Measurements from ENCODE around the gene HSD17B2.
"Not testable (repeated sequence)": the region's sequence is repeated elsewhere in the genome, so short reads cannot be mapped to it uniquely, and the experiment has no call there.

HSD17B2 gene

DNA sequence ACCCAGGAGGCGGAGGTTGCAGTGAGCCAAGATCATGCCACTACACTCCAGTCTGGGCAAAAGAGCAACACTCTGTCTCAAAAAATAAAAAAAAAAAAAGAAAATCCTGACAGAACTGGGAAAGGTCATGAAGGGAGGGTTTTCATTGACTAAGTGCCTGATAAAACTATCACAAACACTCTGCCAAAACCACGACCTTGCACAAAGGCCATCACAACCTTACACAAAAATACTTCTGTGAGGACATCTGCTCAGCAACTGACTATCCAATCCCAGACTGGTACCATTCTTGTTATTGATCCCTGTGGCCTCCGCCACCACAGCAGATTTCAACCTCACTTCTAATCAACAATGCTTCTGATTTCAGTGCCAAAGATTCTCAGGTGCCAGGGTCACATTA is 94.8 kb downstream of the HSD17B2 start:
- DNase-seq (ENCODE audit: low read depth, low spot score): no peak

DNA sequence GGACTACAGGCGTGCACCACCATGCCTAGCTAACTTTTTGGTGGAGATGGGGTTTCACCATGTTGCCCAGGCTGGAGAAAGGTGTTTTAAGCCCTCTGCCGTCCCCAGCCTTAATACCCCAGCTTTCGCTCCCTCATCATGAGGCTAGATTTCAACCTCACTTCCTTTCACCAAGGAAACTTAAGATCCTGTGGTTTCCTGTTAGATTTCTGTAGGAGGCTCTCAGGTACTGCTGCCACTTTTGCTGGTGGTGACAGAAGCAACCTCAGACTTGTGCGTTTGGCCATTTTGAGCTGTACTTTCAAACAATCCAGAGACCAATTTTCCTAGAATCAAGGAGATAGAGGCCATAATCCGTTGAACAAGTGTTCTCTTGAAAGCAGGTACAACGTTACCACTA is 98.7 kb downstream of the HSD17B2 start:
- DNase-seq (ENCODE audit: low read depth, low spot score): no peak

- no peak for DNase-seq (ENCODE audit: low read depth, low spot score)
Measured at GRCh38 chr16:82134846-82135245, 99.8 kb downstream of the HSD17B2 start.

DNA sequence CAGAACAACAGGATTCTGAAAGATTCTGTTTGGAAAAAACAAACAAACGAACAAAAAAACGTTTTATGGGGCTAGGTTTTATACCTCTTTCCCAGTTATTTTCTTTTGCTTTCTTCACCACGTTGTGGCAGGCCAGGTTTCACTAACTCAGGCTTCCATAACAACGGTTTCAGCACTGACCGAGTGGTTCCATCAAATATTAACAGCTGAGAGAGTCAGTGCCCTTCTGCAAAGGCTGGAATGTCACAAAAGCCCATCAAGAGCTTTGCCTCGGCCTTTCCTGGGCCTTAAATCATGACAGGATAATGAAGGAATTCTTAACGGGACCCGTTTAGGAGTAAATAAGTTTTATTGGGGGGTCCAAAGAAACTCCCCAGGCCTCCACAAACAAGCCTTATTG is 100.8 kb downstream of the HSD17B2 start:
- no peak for DNase-seq (ENCODE audit: low read depth, low spot score)

DNA sequence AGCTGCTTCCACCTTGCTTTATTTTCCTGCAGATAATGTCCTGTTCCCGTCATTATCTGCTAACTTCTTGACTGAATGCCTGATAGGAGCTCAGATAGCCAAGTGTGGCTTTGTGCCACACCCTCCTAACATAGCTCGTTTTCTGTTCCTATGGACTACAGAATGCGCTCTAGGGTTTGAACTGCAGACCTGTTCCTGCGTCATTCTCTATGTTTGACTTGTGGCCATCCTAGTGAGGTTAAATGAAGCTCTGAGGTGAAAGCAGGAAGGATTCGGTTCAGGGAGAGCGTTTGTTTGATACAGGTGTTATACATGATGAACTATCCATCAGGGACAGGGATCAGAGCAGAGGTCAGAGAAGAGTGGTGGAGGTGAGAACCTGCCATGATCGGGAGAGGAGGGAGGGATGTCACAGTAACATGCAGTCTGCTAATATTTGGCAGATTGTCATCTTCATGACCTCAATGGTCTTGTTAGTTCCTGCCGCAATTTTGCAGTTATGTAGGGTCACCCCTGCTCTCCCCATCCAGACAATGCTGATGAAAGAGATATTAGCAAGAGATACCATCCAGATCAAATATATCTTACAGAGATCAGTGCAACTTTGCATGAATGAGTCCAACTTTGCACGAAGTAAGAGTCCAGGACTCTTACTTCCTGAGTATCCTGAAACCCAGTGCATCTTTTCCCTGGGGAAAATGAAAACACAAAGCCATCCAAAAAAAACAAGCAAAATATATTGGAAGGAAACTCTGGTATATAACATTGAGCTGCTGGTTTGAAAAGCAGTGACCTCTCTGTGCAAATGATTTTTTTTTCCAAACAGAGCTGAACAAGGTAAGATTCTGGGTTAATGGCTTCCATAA is 102.1 kb downstream of the HSD17B2 start:
- DNase-seq (ENCODE audit: low read depth, low spot score): no peak

DNA sequence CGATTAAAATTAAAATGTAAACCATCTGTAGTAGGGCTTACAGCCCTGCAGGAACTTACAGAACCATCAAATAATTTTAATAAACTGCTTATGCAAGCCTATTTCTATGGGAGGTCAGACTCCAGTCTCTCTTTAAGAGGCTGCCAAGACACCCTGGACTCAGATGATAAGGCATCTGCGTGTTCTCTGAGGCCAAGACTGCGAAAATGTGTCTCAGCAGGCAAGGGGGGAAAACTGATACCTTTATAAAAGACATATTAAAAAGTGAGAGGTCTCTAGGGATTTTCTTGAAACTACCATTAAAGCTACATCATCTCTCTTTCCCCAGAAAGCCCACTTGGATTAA is 102.7 kb downstream of the HSD17B2 start:
- no peak for DNase-seq (ENCODE audit: low read depth, low spot score)

DNA sequence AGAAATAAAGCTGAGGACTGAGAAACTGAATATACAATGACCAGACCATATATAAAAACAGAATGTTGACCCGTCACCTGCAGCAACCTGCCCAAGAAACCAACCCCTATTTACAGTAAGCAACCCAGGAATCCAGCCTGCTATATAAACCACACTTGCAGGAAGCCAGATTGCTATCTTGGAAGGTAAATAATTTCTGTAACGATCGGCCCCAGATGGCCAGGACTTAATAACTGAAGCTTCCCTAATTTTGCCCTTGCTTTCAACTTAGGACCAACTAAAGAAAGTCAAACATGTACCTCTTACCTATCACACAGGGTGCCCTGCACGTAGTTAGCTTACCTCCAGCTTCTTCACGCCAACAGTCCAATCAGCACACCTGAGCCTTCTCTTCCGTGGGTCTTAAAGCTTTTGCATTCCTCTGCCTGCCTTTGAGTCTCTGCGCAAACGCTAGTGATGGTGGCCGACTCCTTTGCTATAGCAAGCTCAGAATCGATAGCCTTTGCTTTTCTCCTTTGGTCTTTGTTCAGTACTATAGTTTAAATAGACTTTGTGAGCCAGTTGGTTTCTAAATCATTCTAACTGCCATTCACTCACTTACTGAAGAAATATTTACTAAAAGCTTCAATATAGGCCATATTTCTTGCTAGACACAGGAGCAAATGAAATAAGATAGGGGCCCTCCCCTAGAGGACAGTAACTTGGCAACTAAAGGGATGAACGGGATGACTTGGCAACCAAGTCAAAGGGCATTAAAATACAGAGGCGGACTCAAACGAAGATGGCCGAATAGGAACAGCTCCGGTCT is 103.6 kb downstream of the HSD17B2 start:
- DNase-seq (ENCODE audit: low read depth, low spot score): no peak

GRCh38 chr16:82139286-82139571 is 104.2 kb downstream of the HSD17B2 start:
- DNase-seq (ENCODE audit: low read depth, low spot score): not testable (repeated sequence)

DNA sequence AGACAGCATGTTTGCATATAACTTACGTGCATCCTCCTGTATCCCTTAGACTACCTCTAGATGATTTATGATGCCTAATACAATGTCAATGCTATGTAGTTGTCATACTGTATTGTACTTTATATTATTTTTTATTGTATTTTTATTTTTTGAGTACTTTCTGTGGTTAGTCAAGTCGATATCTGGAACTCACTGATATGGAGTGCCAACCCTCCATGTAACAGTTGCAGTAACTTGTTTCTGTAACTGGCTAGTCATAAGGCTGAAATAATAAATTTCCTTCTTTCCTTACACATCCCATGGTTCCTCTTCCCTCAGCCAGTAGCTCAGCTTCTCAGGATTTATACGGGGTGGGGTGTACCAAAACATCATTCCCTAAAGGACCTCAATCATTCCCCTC is 111.5 kb downstream of the HSD17B2 start:
- no peak for DNase-seq (ENCODE audit: low read depth, low spot score)

DNA sequence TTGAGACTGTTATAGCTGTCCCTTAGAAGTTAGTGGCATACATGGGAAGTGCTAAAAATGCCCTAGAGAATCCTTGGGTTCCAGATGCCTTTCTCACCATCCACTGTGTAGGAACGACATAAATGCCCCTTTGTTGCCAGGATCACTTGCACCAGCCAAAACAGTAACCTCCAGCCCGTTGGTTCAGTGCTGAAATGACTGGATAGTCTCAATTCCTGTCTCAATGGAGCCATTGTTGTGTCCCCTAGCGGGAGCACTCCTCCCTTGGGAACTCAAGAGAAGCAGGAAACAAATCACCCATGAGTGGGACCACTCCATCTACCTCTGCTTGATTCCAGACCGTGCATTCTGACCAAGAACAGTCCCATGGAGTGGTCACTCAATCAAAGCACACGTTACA is 111.9 kb downstream of the HSD17B2 start:
- DNase-seq (ENCODE audit: low read depth, low spot score): no peak

- no peak for DNase-seq (ENCODE audit: low read depth, low spot score)
Measured at GRCh38 chr16:82147546-82147945, 112.5 kb downstream of the HSD17B2 start.

Data from astrocyte of the hippocampus (primary cell).